OCI-LY1 (cell line): ENCODE measurements around the gene B3GNT9.

ENCODE experiments used
- H2AFZ ChIP-seq: fragments of 200-600 bp; sonication (generic), shearing (Covaris generic); 2 replicates; pipeline ENCODE4 v1.6.0; 2014; ENCODE audit warnings: antibody characterized with exemption, mild to moderate bottlenecking, low read length
- H3F3A ChIP-seq: fragments of 200-600 bp; sonication (generic), shearing (Covaris generic); 2 replicates; pipeline ENCODE4 v1.6.0; 2014; ENCODE audit warnings: mild to moderate bottlenecking, antibody characterized with exemption, low read length, moderate library complexity; ENCODE audit not compliant: insufficient read depth
- H3K27ac ChIP-seq: fragments of 200-600 bp; sonication (generic); 2 replicates; pipeline ENCODE4 v1.5.1; 2014; ENCODE audit warnings: low read length, mixed run types, mild to moderate bottlenecking, low read depth; ENCODE audit not compliant: poor library complexity, severe bottlenecking
- H3K27me3 ChIP-seq: fragments of 200-600 bp; sonication (generic); 2 replicates; pipeline ENCODE4 v1.6.0; 2014; ENCODE audit warnings: antibody characterized with exemption, mild to moderate bottlenecking, low read length, moderate library complexity; ENCODE audit not compliant: insufficient read depth
- H3K36me3 ChIP-seq: fragments of 200-600 bp; sonication (generic); 2 replicates; pipeline ENCODE4 v1.6.1; 2014; ENCODE audit warnings: mild to moderate bottlenecking, antibody characterized with exemption, low read length, moderate library complexity, mixed read lengths; ENCODE audit not compliant: insufficient read depth
- H3K4me1 ChIP-seq: fragments of 200-600 bp; sonication (generic); 2 replicates; pipeline ENCODE4 v1.5.1; 2014; ENCODE audit warnings: mild to moderate bottlenecking, low read length, moderate library complexity; ENCODE audit not compliant: insufficient read depth, severe bottlenecking
- H3K4me2 ChIP-seq: fragments of 200-600 bp; sonication (generic), shearing (Covaris generic); 2 replicates; pipeline ENCODE4 v1.6.1; 2014; ENCODE audit warnings: low read length
- H3K4me3 ChIP-seq: fragments of 200-600 bp; sonication (generic); 2 replicates; pipeline ENCODE4 v1.5.1; 2014; ENCODE audit warnings: low read length, low read depth, mild to moderate bottlenecking, mixed read lengths; ENCODE audit not compliant: poor library complexity, severe bottlenecking
- H3K79me2 ChIP-seq: fragments of 200-600 bp; shearing (Covaris generic); 2 replicates; pipeline ENCODE4 v1.6.1; 2016; ENCODE audit warnings: mixed run types, low read length, mixed read lengths; ENCODE audit not compliant: insufficient read depth
- H3K9ac ChIP-seq: fragments of 200-600 bp; sonication (generic), shearing (Covaris generic); 2 replicates; pipeline ENCODE4 v1.6.1; 2014; ENCODE audit warnings: mild to moderate bottlenecking, low read length, mixed read lengths
- H3K9me2 ChIP-seq: fragments of 200-600 bp; sonication (generic), shearing (Covaris generic); 2 replicates; pipeline ENCODE4 v1.6.1; 2014; ENCODE audit warnings: low read depth, mild to moderate bottlenecking, low read length, mixed read lengths
- H3K9me3 ChIP-seq: fragments of 200-600 bp; shearing (Covaris generic); 2 replicates; pipeline ENCODE4 v1.6.1; 2014; ENCODE audit warnings: low read length, mixed read lengths
- H4K20me1 ChIP-seq: fragments of 200-600 bp; sonication (generic), shearing (Covaris generic); 2 replicates; pipeline ENCODE4 v1.6.0; 2016; ENCODE audit warnings: mild to moderate bottlenecking, low read length; ENCODE audit not compliant: insufficient read depth
- EZH2 ChIP-seq: fragments of 200-600 bp; sonication (generic), shearing (Covaris generic); IDR thresholded peaks from 2 replicates; pipeline ENCODE4 v1.8.0; 2017; ENCODE audit warnings: borderline replicate concordance, mixed run types, mild to moderate bottlenecking, antibody characterized with exemption, low read length, moderate library complexity, mixed read lengths
- TF ChIP-seq, protein P1 (sequence below): fragments of 200-600 bp; sonication (generic), shearing (Covaris generic); IDR thresholded peaks from 2 replicates; pipeline ENCODE4 v1.5.1; 2017; ENCODE audit warnings: mild to moderate bottlenecking, antibody characterized with exemption, low read length, moderate library complexity, mixed read lengths

B3GNT9 gene

GRCh38 chr16:67116388-67117311 lies 34.1 kb downstream of the B3GNT9 start:
- no peaks in the 10 kb centered on the region for H4K20me1 ChIP-seq
- no peaks in the 10 kb centered on the region for H3F3A ChIP-seq
- H2AFZ ChIP-seq, result no peak overlapping the region
- no peaks in the 10 kb centered on the region for H3K9me3 ChIP-seq
- peaks cover 16% of the 10 kb centered on the region for H3K36me3 ChIP-seq
- TF ChIP-seq, protein P1, sequence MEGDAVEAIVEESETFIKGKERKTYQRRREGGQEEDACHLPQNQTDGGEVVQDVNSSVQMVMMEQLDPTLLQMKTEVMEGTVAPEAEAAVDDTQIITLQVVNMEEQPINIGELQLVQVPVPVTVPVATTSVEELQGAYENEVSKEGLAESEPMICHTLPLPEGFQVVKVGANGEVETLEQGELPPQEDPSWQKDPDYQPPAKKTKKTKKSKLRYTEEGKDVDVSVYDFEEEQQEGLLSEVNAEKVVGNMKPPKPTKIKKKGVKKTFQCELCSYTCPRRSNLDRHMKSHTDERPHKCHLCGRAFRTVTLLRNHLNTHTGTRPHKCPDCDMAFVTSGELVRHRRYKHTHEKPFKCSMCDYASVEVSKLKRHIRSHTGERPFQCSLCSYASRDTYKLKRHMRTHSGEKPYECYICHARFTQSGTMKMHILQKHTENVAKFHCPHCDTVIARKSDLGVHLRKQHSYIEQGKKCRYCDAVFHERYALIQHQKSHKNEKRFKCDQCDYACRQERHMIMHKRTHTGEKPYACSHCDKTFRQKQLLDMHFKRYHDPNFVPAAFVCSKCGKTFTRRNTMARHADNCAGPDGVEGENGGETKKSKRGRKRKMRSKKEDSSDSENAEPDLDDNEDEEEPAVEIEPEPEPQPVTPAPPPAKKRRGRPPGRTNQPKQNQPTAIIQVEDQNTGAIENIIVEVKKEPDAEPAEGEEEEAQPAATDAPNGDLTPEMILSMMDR, result no peak
- TF ChIP-seq EZH2, result no peak
- peaks cover 10% of the 10 kb centered on the region for H3K79me2 ChIP-seq
- H3K4me3 ChIP-seq, result no peak overlapping the region
- H3K4me1 ChIP-seq, result peaks cover 5% of the 10 kb centered on the region
- no peaks in the 10 kb centered on the region for H3K9me2 ChIP-seq
- H3K27me3 ChIP-seq, result no peaks in the 10 kb centered on the region
- no peak overlapping the region for H3K27ac ChIP-seq
- H3K9ac ChIP-seq, result no peak overlapping the region
- H3K4me2 ChIP-seq, result no peak overlapping the region

DNA sequence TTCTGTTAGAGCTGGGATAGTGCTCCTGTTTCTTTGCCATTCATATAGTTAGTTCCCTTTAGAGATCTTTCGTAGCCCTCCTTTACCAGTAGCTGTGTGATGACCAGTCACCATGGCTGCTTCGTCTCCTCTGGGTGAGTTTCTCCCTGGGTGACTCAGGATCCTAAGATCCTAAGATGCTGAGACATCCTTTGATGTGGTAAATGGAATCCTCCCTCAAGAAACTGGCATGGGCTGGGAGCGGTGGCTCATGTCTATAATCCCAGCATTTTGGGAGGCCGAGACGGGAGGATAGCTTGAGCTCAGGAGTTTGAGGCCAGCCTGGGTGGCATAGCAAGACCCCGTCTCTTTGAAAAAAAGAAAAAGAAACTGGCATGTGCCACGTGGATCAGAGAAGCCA lies 35.2 kb downstream of the B3GNT9 start:
- Histone ChIP-seq H3K4me3 (no peak overlapping the region), H4K20me1 (no peaks in the 10 kb centered on the region), H3K9me3 (no peaks in the 10 kb centered on the region), H3F3A (no peaks in the 10 kb centered on the region), H3K36me3 (peaks cover 10% of the 10 kb centered on the region; the same call in 1 of the 2 replicates), H3K9me2 (no peaks in the 10 kb centered on the region), H3K27ac (no peak overlapping the region), H3K4me2 (no peak overlapping the region), H3K27me3 (no peaks in the 10 kb centered on the region), H2AFZ (no peak overlapping the region), H3K4me1 (peaks cover 15% of the 10 kb centered on the region), H3K79me2 (peaks cover 20% of the 10 kb centered on the region), H3K9ac (no peak overlapping the region)
- TF ChIP-seq, protein P1, result no peak
- no peak for TF ChIP-seq EZH2

DNA sequence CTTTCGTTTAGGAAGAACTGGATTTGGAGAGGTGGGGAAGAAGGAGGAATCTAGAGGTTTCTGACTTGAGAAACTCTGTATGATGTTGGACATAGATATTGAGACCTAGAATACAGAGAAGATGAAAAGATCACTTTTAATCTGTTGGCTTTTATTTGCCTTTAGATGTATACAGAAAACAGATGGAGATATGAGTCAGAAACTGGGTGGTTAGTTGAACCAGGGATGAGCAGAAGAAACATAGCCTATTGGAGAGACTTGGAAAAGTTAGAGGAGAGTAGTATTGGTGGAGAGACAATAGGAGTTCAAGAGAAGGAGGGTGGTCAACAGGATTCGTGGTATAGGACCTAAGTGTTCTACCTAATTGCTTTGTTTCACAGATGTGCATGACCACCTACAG lies 36.0 kb downstream of the B3GNT9 start:
- peaks cover 27% of the 10 kb centered on the region for H3K79me2 ChIP-seq
- no peak overlapping the region for H3K4me3 ChIP-seq
- H2AFZ ChIP-seq, result no peak overlapping the region
- H4K20me1 ChIP-seq, result no peaks in the 10 kb centered on the region
- no peaks in the 10 kb centered on the region for H3F3A ChIP-seq
- no peak overlapping the region for H3K9ac ChIP-seq
- no peaks in the 10 kb centered on the region for H3K9me3 ChIP-seq
- no peaks in the 10 kb centered on the region for H3K27me3 ChIP-seq
- TF ChIP-seq EZH2, result no peak
- TF ChIP-seq, protein P1, result no peak
- H3K4me2 ChIP-seq, result no peak overlapping the region
- no peak overlapping the region for H3K27ac ChIP-seq
- peaks cover 2% of the 10 kb centered on the region; the same call in 1 of the 2 replicates for H3K36me3 ChIP-seq
- peaks cover 19% of the 10 kb centered on the region for H3K4me1 ChIP-seq
- no peaks in the 10 kb centered on the region for H3K9me2 ChIP-seq
